GM12891 (cell line): ENCODE data around the gene AFG3L2.

Experiments used
- POLR2A ChIP-seq: IDR thresholded peaks from 2 replicates; pipeline ENCODE4 v1.6.1; 2011; ENCODE audit warnings: low read depth, low read length, control low read depth
- POLR2AphosphoS5 ChIP-seq: IDR thresholded peaks from 2 replicates; pipeline ENCODE4 v1.6.1; 2011; ENCODE audit warnings: low read depth, low read length, control low read depth
- SPI1 ChIP-seq: IDR thresholded peaks from 2 replicates; pipeline ENCODE4 v1.6.1; 2011; ENCODE audit warnings: low read depth, low read length, control low read depth
- TAF1 ChIP-seq: IDR thresholded peaks from 2 replicates; pipeline ENCODE4 v1.6.1; 2011; ENCODE audit warnings: low read depth, low read length, control low read depth

- TF ChIP-seq TAF1 (no peak), POLR2A (no peak), POLR2AphosphoS5 (no peak), SPI1 (no peak)
Observed at GRCh38 chr18:12384261-12384660, 7.2 kb upstream of the AFG3L2 start.
